HL-60 (cell line): Measurements from ENCODE around the gene TTC28.
"Not testable (repeated sequence)": the region's sequence is repeated elsewhere in the genome, so short reads cannot be mapped to it uniquely, and the experiment has no call there.

Experiments
- CTCF ChIP-seq: IDR thresholded peaks from one replicate; pipeline ENCODE4 v1.5.1; 2011; ENCODE audit warnings: low read length, control low read depth, inconsistent platforms; ENCODE audit not compliant: insufficient read depth
- GABPA ChIP-seq: IDR thresholded peaks from 2 replicates; pipeline ENCODE4 v1.6.1; 2012; ENCODE audit warnings: low read depth
- POLR2AphosphoS5 ChIP-seq: IDR thresholded peaks from 2 replicates; pipeline ENCODE4 v1.6.1; 2012; ENCODE audit warnings: low read depth

- not testable (repeated sequence) for TF ChIP-seq POLR2AphosphoS5, CTCF, GABPA
These were observed 64.2 kb downstream of the TTC28 start for GRCh38 chr22:28615423-28615822.
